Measurements from ENCODE around the gene TTLL10.

Gene TTLL10

DNA sequence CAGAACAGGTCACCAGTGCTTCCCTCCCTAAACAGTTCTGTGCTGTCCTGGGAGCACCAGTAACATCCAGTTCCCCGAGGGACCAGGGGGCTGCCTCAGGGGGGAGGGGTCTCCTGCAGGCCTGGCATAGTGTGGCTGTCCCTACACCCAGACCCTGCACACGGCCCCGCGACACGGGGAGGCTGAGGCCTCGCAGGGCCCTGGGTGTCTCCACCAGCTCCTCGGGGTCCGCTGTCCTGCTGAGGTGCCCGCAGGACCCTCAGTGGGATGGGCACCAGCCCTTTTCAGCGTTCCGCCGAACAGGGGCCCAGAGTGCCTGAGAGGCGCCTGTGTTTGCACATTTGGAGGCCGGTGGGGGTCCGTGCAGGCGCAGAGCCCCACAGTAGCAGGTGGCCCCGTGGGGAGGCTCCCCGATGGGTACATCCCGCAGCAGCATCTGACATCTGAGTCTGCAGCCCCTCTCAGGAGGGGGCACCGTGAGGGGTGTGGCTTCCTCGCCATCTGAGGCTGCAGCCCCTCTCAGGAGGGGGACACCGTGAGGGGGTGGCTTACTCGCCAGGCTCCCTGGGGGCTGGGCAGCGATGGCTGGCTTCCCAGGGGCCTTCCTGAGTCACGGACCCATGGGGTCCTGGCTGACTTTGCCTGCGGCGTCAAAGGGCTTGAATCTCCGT, 39.2 kb upstream of the TTLL10 start:
- DNase-seq (ENCODE audit: low read depth in 1 of 2, low spot score in 1 of 2), result no peak
- Histone ChIP-seq H3K27me3 (ENCODE audit: insufficient read depth, poor library complexity, severe bottlenecking) (peaks cover 6% of the 10 kb centered on the region), H3K4me3 (replicated peaks; ENCODE audit: insufficient read depth, low read length) (no peak overlapping the region), H3K27ac (replicated peaks) (no peak overlapping the region)
- TF ChIP-seq, protein P1, sequence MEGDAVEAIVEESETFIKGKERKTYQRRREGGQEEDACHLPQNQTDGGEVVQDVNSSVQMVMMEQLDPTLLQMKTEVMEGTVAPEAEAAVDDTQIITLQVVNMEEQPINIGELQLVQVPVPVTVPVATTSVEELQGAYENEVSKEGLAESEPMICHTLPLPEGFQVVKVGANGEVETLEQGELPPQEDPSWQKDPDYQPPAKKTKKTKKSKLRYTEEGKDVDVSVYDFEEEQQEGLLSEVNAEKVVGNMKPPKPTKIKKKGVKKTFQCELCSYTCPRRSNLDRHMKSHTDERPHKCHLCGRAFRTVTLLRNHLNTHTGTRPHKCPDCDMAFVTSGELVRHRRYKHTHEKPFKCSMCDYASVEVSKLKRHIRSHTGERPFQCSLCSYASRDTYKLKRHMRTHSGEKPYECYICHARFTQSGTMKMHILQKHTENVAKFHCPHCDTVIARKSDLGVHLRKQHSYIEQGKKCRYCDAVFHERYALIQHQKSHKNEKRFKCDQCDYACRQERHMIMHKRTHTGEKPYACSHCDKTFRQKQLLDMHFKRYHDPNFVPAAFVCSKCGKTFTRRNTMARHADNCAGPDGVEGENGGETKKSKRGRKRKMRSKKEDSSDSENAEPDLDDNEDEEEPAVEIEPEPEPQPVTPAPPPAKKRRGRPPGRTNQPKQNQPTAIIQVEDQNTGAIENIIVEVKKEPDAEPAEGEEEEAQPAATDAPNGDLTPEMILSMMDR (IDR thresholded peaks at IDR 0.05; ENCODE audit: insufficient read depth, low read length), result no peak
- TF ChIP-seq, protein P2, sequence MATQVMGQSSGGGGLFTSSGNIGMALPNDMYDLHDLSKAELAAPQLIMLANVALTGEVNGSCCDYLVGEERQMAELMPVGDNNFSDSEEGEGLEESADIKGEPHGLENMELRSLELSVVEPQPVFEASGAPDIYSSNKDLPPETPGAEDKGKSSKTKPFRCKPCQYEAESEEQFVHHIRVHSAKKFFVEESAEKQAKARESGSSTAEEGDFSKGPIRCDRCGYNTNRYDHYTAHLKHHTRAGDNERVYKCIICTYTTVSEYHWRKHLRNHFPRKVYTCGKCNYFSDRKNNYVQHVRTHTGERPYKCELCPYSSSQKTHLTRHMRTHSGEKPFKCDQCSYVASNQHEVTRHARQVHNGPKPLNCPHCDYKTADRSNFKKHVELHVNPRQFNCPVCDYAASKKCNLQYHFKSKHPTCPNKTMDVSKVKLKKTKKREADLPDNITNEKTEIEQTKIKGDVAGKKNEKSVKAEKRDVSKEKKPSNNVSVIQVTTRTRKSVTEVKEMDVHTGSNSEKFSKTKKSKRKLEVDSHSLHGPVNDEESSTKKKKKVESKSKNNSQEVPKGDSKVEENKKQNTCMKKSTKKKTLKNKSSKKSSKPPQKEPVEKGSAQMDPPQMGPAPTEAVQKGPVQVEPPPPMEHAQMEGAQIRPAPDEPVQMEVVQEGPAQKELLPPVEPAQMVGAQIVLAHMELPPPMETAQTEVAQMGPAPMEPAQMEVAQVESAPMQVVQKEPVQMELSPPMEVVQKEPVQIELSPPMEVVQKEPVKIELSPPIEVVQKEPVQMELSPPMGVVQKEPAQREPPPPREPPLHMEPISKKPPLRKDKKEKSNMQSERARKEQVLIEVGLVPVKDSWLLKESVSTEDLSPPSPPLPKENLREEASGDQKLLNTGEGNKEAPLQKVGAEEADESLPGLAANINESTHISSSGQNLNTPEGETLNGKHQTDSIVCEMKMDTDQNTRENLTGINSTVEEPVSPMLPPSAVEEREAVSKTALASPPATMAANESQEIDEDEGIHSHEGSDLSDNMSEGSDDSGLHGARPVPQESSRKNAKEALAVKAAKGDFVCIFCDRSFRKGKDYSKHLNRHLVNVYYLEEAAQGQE (IDR thresholded peaks at IDR 0.05; ENCODE audit: insufficient replicate concordance, low read depth), result no peak
- no peak for TF ChIP-seq SPI1 (IDR thresholded peaks at IDR 0.05; ENCODE audit: borderline replicate concordance, low read depth)
- no peak for TF ChIP-seq POLR2AphosphoS5 (IDR thresholded peaks at IDR 0.05; ENCODE audit: low read depth)
- TF ChIP-seq GABPA (IDR thresholded peaks at IDR 0.05; ENCODE audit: low read depth), result no peak

DNA sequence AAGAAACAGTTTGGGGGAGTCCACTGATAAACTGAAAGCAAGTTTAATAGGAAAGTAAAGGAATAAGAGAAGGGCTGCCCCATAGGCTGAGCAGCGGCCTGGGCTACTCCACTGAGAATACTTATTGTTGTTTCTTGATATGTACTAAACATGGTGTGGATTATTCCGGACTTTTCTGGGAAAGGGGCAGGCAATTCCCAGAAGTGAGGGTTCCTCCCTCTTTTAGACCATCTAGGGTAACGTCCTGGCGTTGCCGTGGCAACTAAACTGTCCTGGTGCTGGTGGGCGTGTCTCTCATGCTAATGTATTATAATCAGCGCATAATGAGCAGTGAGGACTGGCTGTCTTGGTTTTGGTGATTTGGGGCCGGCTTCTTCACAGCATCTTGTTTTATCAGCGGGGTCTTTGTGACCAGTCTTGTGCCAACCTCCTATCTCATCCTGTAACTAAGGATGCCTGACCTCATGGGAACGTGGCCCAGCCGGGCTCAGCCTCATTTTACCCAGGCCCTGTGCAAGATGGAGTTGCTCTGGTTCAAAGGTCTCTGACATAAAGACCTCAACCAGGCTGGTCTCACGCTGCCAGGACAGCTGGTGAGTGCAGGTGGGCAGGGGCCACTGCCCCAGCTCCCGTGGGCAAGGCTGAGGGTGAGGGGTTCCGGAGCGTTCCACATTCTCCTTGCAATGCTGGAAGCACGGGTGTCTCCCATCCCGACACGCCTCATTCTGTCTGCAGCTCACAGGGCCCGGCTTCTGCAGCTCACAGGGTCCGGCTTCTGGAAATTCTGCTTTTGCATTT, 38.1 kb upstream of the TTLL10 start:
- no peak for DNase-seq (ENCODE audit: low read depth in 1 of 2, low spot score in 1 of 2)
- TF ChIP-seq, protein P1 (IDR thresholded peaks at IDR 0.05; ENCODE audit: insufficient read depth, low read length), result no peak
- TF ChIP-seq, protein P2 (IDR thresholded peaks at IDR 0.05; ENCODE audit: insufficient replicate concordance, low read depth), result no peak
- TF ChIP-seq GABPA (IDR thresholded peaks at IDR 0.05; ENCODE audit: low read depth) (no peak), POLR2AphosphoS5 (IDR thresholded peaks at IDR 0.05; ENCODE audit: low read depth) (no peak), SPI1 (IDR thresholded peaks at IDR 0.05; ENCODE audit: borderline replicate concordance, low read depth) (no peak)
- peaks cover 6% of the 10 kb centered on the region for H3K27me3 ChIP-seq (ENCODE audit: insufficient read depth, poor library complexity, severe bottlenecking)
- no peak overlapping the region for H3K4me3 ChIP-seq (replicated peaks; ENCODE audit: insufficient read depth, low read length)
- no peak overlapping the region for H3K27ac ChIP-seq (replicated peaks)

DNA sequence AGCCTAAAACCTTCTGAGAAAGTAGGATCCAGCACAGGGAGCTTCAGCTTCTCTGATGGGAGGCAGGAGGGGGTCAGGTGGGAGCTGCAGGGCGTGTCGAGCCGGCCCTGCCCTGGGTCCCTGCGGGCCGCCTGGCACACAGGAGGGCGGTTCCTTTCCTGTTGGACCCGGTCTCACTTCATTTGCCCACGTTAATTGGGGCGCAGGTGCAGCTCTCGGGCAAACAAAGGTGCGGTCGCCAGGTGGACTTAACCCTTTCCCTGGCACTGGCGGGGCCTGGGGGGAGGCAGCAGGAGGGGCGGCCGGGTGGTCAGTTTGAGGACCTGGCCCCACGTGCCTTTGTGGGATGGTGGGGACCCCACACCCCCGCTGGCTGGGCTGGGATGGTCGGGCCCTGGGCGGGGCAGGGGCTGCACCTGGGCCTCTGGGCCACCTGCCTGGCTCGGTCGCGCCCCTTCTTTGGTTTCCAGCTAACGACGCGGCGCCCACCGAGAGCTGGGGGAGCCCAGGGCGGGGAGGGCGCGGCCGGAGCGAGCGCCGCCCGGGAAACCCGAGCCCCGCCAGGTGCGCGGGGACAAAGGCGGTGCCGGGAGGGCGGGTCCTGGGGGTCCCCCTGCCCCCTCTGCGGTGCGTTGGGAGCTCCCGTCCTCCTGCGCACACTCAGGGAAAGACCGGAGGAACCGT, 37.0 kb upstream of the TTLL10 start:
- Histone ChIP-seq H3K27ac (replicated peaks) (no peak overlapping the region), H3K4me3 (replicated peaks; ENCODE audit: insufficient read depth, low read length) (no peak overlapping the region), H3K27me3 (ENCODE audit: insufficient read depth, poor library complexity, severe bottlenecking) (peaks cover 6% of the 10 kb centered on the region)
- DNase-seq (ENCODE audit: low read depth in 1 of 2, low spot score in 1 of 2), result no peak
- TF ChIP-seq POLR2AphosphoS5 (IDR thresholded peaks at IDR 0.05; ENCODE audit: low read depth) (no peak), SPI1 (IDR thresholded peaks at IDR 0.05; ENCODE audit: borderline replicate concordance, low read depth) (no peak), GABPA (IDR thresholded peaks at IDR 0.05; ENCODE audit: low read depth) (no peak)
- TF ChIP-seq, protein P2 (IDR thresholded peaks at IDR 0.05; ENCODE audit: insufficient replicate concordance, low read depth), result no peak
- TF ChIP-seq, protein P1 (IDR thresholded peaks at IDR 0.05; ENCODE audit: insufficient read depth, low read length), result no peak

Measured in HL-60 (cell line).